ENCODE measurements around the gene PRPH2.

GRCh38 chr6:42674780-42675179, 47.6 kb downstream of the PRPH2 start:
- TF ChIP-seq, protein P1, sequence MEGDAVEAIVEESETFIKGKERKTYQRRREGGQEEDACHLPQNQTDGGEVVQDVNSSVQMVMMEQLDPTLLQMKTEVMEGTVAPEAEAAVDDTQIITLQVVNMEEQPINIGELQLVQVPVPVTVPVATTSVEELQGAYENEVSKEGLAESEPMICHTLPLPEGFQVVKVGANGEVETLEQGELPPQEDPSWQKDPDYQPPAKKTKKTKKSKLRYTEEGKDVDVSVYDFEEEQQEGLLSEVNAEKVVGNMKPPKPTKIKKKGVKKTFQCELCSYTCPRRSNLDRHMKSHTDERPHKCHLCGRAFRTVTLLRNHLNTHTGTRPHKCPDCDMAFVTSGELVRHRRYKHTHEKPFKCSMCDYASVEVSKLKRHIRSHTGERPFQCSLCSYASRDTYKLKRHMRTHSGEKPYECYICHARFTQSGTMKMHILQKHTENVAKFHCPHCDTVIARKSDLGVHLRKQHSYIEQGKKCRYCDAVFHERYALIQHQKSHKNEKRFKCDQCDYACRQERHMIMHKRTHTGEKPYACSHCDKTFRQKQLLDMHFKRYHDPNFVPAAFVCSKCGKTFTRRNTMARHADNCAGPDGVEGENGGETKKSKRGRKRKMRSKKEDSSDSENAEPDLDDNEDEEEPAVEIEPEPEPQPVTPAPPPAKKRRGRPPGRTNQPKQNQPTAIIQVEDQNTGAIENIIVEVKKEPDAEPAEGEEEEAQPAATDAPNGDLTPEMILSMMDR (IDR thresholded peaks at IDR 0.05; ENCODE audit: insufficient read depth, low read depth, low read length): no peak
- TF ChIP-seq EZH2 (IDR thresholded peaks at IDR 0.05; ENCODE audit: insufficient read depth, low read length): no peak

Measured in astrocyte (in vitro differentiated cells and primary cell).